ENCODE data around the gene TRNAU1AP. TPM values are rescaled to one million over a fixed set of nuclear protein-coding genes. Genes with fewer than 3 reads are reported as not detected.

Gene TRNAU1AP
- 10 to 100 TPM in 5 of 6 donors, 1 to 10 TPM in 1; 9.8 to 30.7 (median 25.9) TPM for polyA plus RNA-seq (ENCODE audit: low read depth in 6 of 6)

GRCh38 chr1:28552758-28553663 lies at the start of gene TRNAU1AP:
Gene TRNAU1AP, plus strand, starts transcription at chr1:28553085. Its CDS starts 26 bp downstream, at chr1:28553111.
- Mint-ChIP-seq H3K9me3 (no peaks in the 10 kb centered on the region), H3K4me3 (peak within 1 kb of the TSS; percentile 91 to 99 (median 98)), H3K36me3 (peaks cover 0 to 5% of the 10 kb centered on the region in 2 donors), H3K27me3 (no peaks in the 10 kb centered on the region), H3K27ac (peak within 1 kb of the TSS; percentile 97 to 100 (median 99)), H3K4me1 (peaks cover 8 to 24% (median 15%) of the 10 kb centered on the region in 3 donors)
- peak; percentile 97 for DNase-seq
- peak; percentile 91 to 92 for ATAC-seq (ENCODE audit: low read depth in 2 of 2)

- Mint-ChIP-seq H3K4me1 (peaks cover 8 to 30% (median 9%) of the 10 kb centered on the region in 3 donors), H3K4me3 (peak overlapping the region in 2 of 8 donors; percentile 65 to 98), H3K36me3 (no peaks in the 10 kb centered on the region)
Observed at GRCh38 chr1:28503117-28503516, 49.8 kb upstream of the TRNAU1AP start.

GRCh38 chr1:28505406-28506187 lies 47.3 kb upstream of the TRNAU1AP start, which contains the start of gene RCC1:
Gene RCC1, plus strand, starts transcription at chr1:28506043. Its CDS starts 23,824 bp downstream, at chr1:28529867.
- Mint-ChIP-seq H3K4me3 (peak within 1 kb of the TSS; percentile 92 to 100 (median 98)), H3K27me3 (no peaks in the 10 kb centered on the region)

More at GRCh38 chr1:28503117-28503516, 49.8 kb upstream of the TRNAU1AP start:
- ATAC-seq (ENCODE audit: low read depth in 2 of 2) (no peak), DNase-seq (no peak)
- peak overlapping the region in 1 of 6 donors; percentile 79 for H3K27ac Mint-ChIP-seq
- H3K9me3 Mint-ChIP-seq: no peaks in the 10 kb centered on the region
- no peaks in the 10 kb centered on the region for H3K27me3 Mint-ChIP-seq

GRCh38 chr1:28506907-28507246 lies 46.0 kb upstream of the TRNAU1AP start:
- Mint-ChIP-seq H3K4me3 (peak overlapping the region; percentile 92 to 100 (median 98)), H3K27ac (peak overlapping the region; percentile 91 to 99 (median 98)), H3K4me1 (peaks cover 35 to 65% (median 37%) of the 10 kb centered on the region in 3 donors)

More at GRCh38 chr1:28505406-28506187, 47.3 kb upstream of the TRNAU1AP start, which contains the start of gene RCC1:
- ATAC-seq (ENCODE audit: low read depth in 2 of 2) (peak; percentile 95 to 96), DNase-seq (peak; percentile 95)
- Mint-ChIP-seq H3K9me3 (no peaks in the 10 kb centered on the region), H3K27ac (peak within 1 kb of the TSS; percentile 91 to 99 (median 98)), H3K4me1 (peaks cover 30 to 54% (median 30%) of the 10 kb centered on the region in 3 donors), H3K36me3 (peaks cover 12 to 19% of the 10 kb centered on the region in 2 donors)

GRCh38 chr1:28507247-28507645 lies 45.6 kb upstream of the TRNAU1AP start:
- Mint-ChIP-seq H3K9me3 (no peaks in the 10 kb centered on the region), H3K27ac (peak overlapping the region; percentile 39 to 98 (median 96)), H3K4me3 (peak overlapping the region; percentile 92 to 100 (median 98)), H3K4me1 (peaks cover 38 to 69% (median 41%) of the 10 kb centered on the region in 3 donors), H3K27me3 (no peaks in the 10 kb centered on the region), H3K36me3 (peaks cover 18 to 24% of the 10 kb centered on the region in 2 donors)
- ATAC-seq (ENCODE audit: low read depth in 2 of 2) (no peak), DNase-seq (no peak)

More at GRCh38 chr1:28506907-28507246, 46.0 kb upstream of the TRNAU1AP start:
- ATAC-seq (ENCODE audit: low read depth in 2 of 2) (no peak), DNase-seq (no peak)
- Mint-ChIP-seq H3K9me3 (no peaks in the 10 kb centered on the region), H3K36me3 (peaks cover 18 to 24% of the 10 kb centered on the region in 2 donors), H3K27me3 (no peaks in the 10 kb centered on the region)

- peak overlapping the region; percentile 92 to 100 (median 98) for H3K4me3 Mint-ChIP-seq
- peaks cover 18 to 24% of the 10 kb centered on the region in 2 donors for H3K36me3 Mint-ChIP-seq
- H3K4me1 Mint-ChIP-seq: peaks cover 42 to 75% (median 45%) of the 10 kb centered on the region in 3 donors
- peak overlapping the region in 5 of 6 donors; percentile 84 to 98 (median 91) for H3K27ac Mint-ChIP-seq
- no peak for ATAC-seq (ENCODE audit: low read depth in 2 of 2)
- no peaks in the 10 kb centered on the region for H3K27me3 Mint-ChIP-seq
- DNase-seq: no peak
- H3K9me3 Mint-ChIP-seq: no peaks in the 10 kb centered on the region
Observed at GRCh38 chr1:28507646-28508434, 45.0 kb upstream of the TRNAU1AP start.

GRCh38 chr1:28508435-28508754 lies 44.5 kb upstream of the TRNAU1AP start:
- ATAC-seq (ENCODE audit: low read depth in 2 of 2) (no peak), DNase-seq (no peak)
- Mint-ChIP-seq H3K36me3 (peaks cover 18 to 24% of the 10 kb centered on the region in 2 donors), H3K27me3 (no peaks in the 10 kb centered on the region), H3K4me1 (peaks cover 42 to 76% (median 45%) of the 10 kb centered on the region in 3 donors), H3K4me3 (peak overlapping the region; percentile 60 to 100 (median 98)), H3K9me3 (no peaks in the 10 kb centered on the region), H3K27ac (peak overlapping the region in 4 of 6 donors; percentile 29 to 91 (median 76))

- ATAC-seq (ENCODE audit: low read depth in 2 of 2): no peak
- peaks cover 18 to 24% of the 10 kb centered on the region in 2 donors for H3K36me3 Mint-ChIP-seq
- no peak for DNase-seq
- peaks cover 42 to 77% (median 45%) of the 10 kb centered on the region in 3 donors for H3K4me1 Mint-ChIP-seq
- H3K27ac Mint-ChIP-seq: peak overlapping the region in 5 of 6 donors; percentile 33 to 82 (median 79)
- no peaks in the 10 kb centered on the region for H3K9me3 Mint-ChIP-seq
- H3K27me3 Mint-ChIP-seq: no peaks in the 10 kb centered on the region
- peak overlapping the region in 7 of 8 donors; percentile 66 to 100 (median 98) for H3K4me3 Mint-ChIP-seq
Observed at GRCh38 chr1:28509705-28510272, 43.1 kb upstream of the TRNAU1AP start.

- peak overlapping the region; percentile 33 to 100 (median 70) for H3K4me3 Mint-ChIP-seq
- no peak for ATAC-seq (ENCODE audit: low read depth in 2 of 2)
- H3K27ac Mint-ChIP-seq: peak overlapping the region in 5 of 6 donors; percentile 56 to 82 (median 79)
- H3K27me3 Mint-ChIP-seq: no peaks in the 10 kb centered on the region
- H3K9me3 Mint-ChIP-seq: no peaks in the 10 kb centered on the region
- H3K36me3 Mint-ChIP-seq: peaks cover 18 to 24% of the 10 kb centered on the region in 2 donors
- peaks cover 39 to 72% (median 43%) of the 10 kb centered on the region in 3 donors for H3K4me1 Mint-ChIP-seq
- DNase-seq: no peak
Observed at GRCh38 chr1:28510273-28510969, 42.5 kb upstream of the TRNAU1AP start.

GRCh38 chr1:28510970-28511440 lies 41.9 kb upstream of the TRNAU1AP start:
- no peak for ATAC-seq (ENCODE audit: low read depth in 2 of 2)
- DNase-seq: no peak
- Mint-ChIP-seq H3K4me1 (peaks cover 33 to 68% (median 37%) of the 10 kb centered on the region in 3 donors), H3K27me3 (no peaks in the 10 kb centered on the region), H3K9me3 (no peaks in the 10 kb centered on the region), H3K4me3 (peak overlapping the region in 7 of 8 donors; percentile 19 to 100 (median 65)), H3K36me3 (peaks cover 18 to 24% of the 10 kb centered on the region in 2 donors), H3K27ac (peak overlapping the region in 5 of 6 donors; percentile 30 to 82 (median 57))

GRCh38 chr1:28512058-28512611 lies 40.8 kb upstream of the TRNAU1AP start:
- Mint-ChIP-seq H3K27me3 (no peaks in the 10 kb centered on the region), H3K4me3 (peak overlapping the region in 7 of 8 donors; percentile 13 to 76 (median 44)), H3K9me3 (no peaks in the 10 kb centered on the region), H3K27ac (peak overlapping the region; percentile 9 to 79 (median 65)), H3K36me3 (peaks cover 18 to 24% of the 10 kb centered on the region in 2 donors), H3K4me1 (peaks cover 37 to 65% (median 38%) of the 10 kb centered on the region in 3 donors)
- DNase-seq (no peak), ATAC-seq (ENCODE audit: low read depth in 2 of 2) (no peak)
